Adrenal gland (tissue), 5 donors: ENCODE measurements around the gene ERAP2.

Experiments used
- CTCF ChIP-seq, 6 experiments: fragments of 450-650 bp in 4 of 6; fragments of 200-600 bp in 2 of 6; sonication (generic) in 1 of 6; IDR thresholded peaks; 1 replicate in 5 of 6; 2 replicates in 1 of 6; pipeline versions ENCODE4 v1.5.1 to v1.8.0; 2016 to 2021; ENCODE audit warnings: antibody characterized with exemption in 6 of 6, mild to moderate bottlenecking in 2 of 6, moderate library complexity in 1 of 6
- POLR2A ChIP-seq, 2 donors: fragments of 450-650 bp; IDR thresholded peaks; one replicate each; pipeline ENCODE4 v1.6.1; 2017; ENCODE audit warnings: antibody characterized with exemption in 2 of 2, mild to moderate bottlenecking in 2 of 2, moderate library complexity in 1 of 2
- donor health status: DM: no; HTN: no; CAD: no.

- TF ChIP-seq POLR2A (IDR thresholded peaks at IDR 0.05) (no peak), CTCF (IDR thresholded peaks at IDR 0.05) (no peak)
Measured at GRCh38 chr5:96875791-96876291, 459 bp upstream of the ERAP2 start.
